GM19240 (cell line): ENCODE data around the gene PNCK.

Experiments
- DNase-seq: peaks from one replicate; pipeline ENCODE4 v3.0.0; 2011; ENCODE audit warnings: low spot score; ENCODE audit not compliant: insufficient read length

Gene PNCK

GRCh38 chrX:153628665-153629064 is 44.9 kb downstream of the PNCK start:
- no peak for DNase-seq

- no peak for DNase-seq
Observed at GRCh38 chrX:153628129-153628528, 45.5 kb downstream of the PNCK start.

- DNase-seq = no peak
Observed at GRCh38 chrX:153627675-153628111, 45.9 kb downstream of the PNCK start.

- no peak for DNase-seq
Observed at GRCh38 chrX:153626863-153627674, 46.5 kb downstream of the PNCK start.

- no peak for DNase-seq
Observed at GRCh38 chrX:153626025-153626633, 47.5 kb downstream of the PNCK start.

- no peak for DNase-seq
Observed at GRCh38 chrX:153625271-153626024, 48.2 kb downstream of the PNCK start.

GRCh38 chrX:153624196-153625091 is 49.2 kb downstream of the PNCK start:
- no peak for DNase-seq

- DNase-seq = no peak
Observed at GRCh38 chrX:153623310-153624029, 50.1 kb downstream of the PNCK start.

- no peak for DNase-seq
Observed at GRCh38 chrX:153622661-153623309, 50.8 kb downstream of the PNCK start.

GRCh38 chrX:153621949-153622598 is 51.5 kb downstream of the PNCK start:
- DNase-seq = no peak

GRCh38 chrX:153620576-153620975 is 53.0 kb downstream of the PNCK start:
- DNase-seq = no peak
